Measurements from ENCODE around the gene RHOT1.
"Not testable (repeated sequence)": the region's sequence is repeated elsewhere in the genome, so short reads cannot be mapped to it uniquely, and the experiment has no call there.

- TF ChIP-seq, protein P1, sequence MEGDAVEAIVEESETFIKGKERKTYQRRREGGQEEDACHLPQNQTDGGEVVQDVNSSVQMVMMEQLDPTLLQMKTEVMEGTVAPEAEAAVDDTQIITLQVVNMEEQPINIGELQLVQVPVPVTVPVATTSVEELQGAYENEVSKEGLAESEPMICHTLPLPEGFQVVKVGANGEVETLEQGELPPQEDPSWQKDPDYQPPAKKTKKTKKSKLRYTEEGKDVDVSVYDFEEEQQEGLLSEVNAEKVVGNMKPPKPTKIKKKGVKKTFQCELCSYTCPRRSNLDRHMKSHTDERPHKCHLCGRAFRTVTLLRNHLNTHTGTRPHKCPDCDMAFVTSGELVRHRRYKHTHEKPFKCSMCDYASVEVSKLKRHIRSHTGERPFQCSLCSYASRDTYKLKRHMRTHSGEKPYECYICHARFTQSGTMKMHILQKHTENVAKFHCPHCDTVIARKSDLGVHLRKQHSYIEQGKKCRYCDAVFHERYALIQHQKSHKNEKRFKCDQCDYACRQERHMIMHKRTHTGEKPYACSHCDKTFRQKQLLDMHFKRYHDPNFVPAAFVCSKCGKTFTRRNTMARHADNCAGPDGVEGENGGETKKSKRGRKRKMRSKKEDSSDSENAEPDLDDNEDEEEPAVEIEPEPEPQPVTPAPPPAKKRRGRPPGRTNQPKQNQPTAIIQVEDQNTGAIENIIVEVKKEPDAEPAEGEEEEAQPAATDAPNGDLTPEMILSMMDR (IDR thresholded peaks at IDR 0.05; ENCODE audit: insufficient read depth, low read length), result not testable (repeated sequence)
- not testable (repeated sequence) for TF ChIP-seq POLR2AphosphoS5 (IDR thresholded peaks at IDR 0.05; ENCODE audit: low read depth); REST (IDR thresholded peaks at IDR 0.05; ENCODE audit: insufficient replicate concordance, low read depth)
Observed at GRCh38 chr17:32179526-32179925, 37.2 kb downstream of the RHOT1 start.
